GM23338 (cell line): ENCODE data around the gene PRDM11. TPM values are rescaled to one million over a fixed set of nuclear protein-coding genes. Genes with fewer than 3 reads are reported as not detected.

Experiments used
- EZH2 ChIP-seq: fragments of 200-600 bp; sonication (generic); IDR thresholded peaks from one replicate; pipeline ENCODE4 v1.8.0; 2017; ENCODE audit warnings: antibody characterized with exemption, mild to moderate bottlenecking, low read depth; ENCODE audit not compliant: unreplicated experiment
- EZH2phosphoT487 ChIP-seq: fragments of 200-600 bp; sonication (generic); IDR thresholded peaks from one replicate; pipeline ENCODE4 v1.8.1; 2018; ENCODE audit warnings: antibody characterized with exemption; ENCODE audit not compliant: unreplicated experiment
- ZNF114 ChIP-seq: fragments of 250-450 bp; sonication (Bioruptor Pico); IDR thresholded peaks from 2 replicates; pipeline ENCODE4 v1.5.0; 2020; ENCODE audit warnings: mild to moderate bottlenecking, moderate library complexity
- polyA plus RNA-seq: library from polyadenylated mRNA; unstranded; fragments of >200 nt; fragmentation: Nextera tagmentation; extraction: Ambion mirVana; gene quantifications from 2 replicates; pipeline ENCODE4 v1.2.1, GENCODE V29; 2016
- total RNA-seq: library from RNA; depleted of rRNA; stranded (reverse); fragments of >200 nt; shearing (Covaris generic); gene quantifications from 2 replicates; pipeline ENCODE4 v1.2.3, GENCODE V29; 2014
- TF ChIP-seq, protein P1 (sequence below): fragments of 250-450 bp; sonication (Bioruptor Pico); IDR thresholded peaks from 2 replicates; pipeline ENCODE4 v1.5.0; 2020; ENCODE audit warnings: mild to moderate bottlenecking, moderate library complexity
- TF ChIP-seq, protein P2 (sequence below): IDR thresholded peaks from one replicate; pipeline ENCODE4 v1.6.1; 2018; ENCODE audit warnings: antibody characterized with exemption; ENCODE audit not compliant: unreplicated experiment
- TF ChIP-seq, protein P3 (sequence below): IDR thresholded peaks from 2 replicates; pipeline ENCODE4 v1.6.1; 2016; ENCODE audit warnings: antibody characterized with exemption

The PRDM11 gene
- total and polyA plus RNA-seq, 2 experiments from 2014 or later: 0.97 to 10.4 TPM

DNA sequence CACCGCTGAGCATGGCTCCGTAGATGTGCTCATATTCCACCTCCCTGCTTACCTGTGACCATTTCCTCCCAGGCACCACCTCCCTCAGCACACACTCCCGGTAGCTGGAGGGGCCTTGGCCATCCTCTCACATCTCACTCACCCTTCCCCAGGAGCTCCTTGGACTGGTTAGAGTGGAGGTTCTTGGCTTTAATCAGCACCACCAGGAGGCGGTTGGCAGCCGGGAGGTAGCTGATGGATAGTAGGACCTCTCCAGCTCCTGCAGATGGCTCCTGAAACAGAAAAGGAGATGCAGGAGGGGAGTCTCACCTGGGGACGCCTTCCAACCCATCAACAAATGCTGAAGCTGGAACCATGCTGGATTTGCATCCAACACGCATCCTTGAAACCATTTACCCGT is 99.8 kb downstream of the PRDM11 start (continued):
- TF ChIP-seq, protein P1, sequence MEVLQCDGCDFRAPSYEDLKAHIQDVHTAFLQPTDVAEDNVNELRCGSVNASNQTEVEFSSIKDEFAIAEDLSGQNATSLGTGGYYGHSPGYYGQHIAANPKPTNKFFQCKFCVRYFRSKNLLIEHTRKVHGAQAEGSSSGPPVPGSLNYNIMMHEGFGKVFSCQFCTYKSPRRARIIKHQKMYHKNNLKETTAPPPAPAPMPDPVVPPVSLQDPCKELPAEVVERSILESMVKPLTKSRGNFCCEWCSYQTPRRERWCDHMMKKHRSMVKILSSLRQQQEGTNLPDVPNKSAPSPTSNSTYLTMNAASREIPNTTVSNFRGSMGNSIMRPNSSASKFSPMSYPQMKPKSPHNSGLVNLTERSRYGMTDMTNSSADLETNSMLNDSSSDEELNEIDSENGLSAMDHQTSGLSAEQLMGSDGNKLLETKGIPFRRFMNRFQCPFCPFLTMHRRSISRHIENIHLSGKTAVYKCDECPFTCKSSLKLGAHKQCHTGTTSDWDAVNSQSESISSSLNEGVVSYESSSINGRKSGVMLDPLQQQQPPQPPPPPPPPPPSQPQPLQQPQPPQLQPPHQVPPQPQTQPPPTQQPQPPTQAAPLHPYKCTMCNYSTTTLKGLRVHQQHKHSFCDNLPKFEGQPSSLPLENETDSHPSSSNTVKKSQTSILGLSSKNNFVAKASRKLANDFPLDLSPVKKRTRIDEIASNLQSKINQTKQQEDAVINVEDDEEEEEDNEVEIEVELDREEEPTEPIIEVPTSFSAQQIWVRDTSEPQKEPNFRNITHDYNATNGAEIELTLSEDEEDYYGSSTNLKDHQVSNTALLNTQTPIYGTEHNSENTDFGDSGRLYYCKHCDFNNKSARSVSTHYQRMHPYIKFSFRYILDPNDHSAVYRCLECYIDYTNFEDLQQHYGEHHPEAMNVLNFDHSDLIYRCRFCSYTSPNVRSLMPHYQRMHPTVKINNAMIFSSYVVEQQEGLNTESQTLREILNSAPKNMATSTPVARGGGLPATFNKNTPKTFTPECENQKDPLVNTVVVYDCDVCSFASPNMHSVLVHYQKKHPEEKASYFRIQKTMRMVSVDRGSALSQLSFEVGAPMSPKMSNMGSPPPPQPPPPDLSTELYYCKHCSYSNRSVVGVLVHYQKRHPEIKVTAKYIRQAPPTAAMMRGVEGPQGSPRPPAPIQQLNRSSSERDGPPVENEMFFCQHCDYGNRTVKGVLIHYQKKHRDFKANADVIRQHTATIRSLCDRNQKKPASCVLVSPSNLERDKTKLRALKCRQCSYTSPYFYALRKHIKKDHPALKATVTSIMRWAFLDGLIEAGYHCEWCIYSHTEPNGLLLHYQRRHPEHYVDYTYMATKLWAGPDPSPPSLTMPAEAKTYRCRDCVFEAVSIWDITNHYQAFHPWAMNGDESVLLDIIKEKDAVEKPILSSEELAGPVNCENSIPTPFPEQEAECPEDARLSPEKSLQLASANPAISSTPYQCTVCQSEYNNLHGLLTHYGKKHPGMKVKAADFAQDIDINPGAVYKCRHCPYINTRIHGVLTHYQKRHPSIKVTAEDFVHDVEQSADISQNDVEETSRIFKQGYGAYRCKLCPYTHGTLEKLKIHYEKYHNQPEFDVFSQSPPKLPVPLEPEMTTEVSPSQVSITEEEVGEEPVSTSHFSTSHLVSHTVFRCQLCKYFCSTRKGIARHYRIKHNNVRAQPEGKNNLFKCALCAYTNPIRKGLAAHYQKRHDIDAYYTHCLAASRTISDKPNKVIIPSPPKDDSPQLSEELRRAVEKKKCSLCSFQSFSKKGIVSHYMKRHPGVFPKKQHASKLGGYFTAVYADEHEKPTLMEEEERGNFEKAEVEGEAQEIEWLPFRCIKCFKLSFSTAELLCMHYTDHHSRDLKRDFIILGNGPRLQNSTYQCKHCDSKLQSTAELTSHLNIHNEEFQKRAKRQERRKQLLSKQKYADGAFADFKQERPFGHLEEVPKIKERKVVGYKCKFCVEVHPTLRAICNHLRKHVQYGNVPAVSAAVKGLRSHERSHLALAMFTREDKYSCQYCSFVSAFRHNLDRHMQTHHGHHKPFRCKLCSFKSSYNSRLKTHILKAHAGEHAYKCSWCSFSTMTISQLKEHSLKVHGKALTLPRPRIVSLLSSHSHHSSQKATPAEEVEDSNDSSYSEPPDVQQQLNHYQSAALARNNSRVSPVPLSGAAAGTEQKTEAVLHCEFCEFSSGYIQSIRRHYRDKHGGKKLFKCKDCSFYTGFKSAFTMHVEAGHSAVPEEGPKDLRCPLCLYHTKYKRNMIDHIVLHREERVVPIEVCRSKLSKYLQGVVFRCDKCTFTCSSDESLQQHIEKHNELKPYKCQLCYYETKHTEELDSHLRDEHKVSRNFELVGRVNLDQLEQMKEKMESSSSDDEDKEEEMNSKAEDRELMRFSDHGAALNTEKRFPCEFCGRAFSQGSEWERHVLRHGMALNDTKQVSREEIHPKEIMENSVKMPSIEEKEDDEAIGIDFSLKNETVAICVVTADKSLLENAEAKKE (CRISPR knock-in tag): no peak
- TF ChIP-seq, protein P2, sequence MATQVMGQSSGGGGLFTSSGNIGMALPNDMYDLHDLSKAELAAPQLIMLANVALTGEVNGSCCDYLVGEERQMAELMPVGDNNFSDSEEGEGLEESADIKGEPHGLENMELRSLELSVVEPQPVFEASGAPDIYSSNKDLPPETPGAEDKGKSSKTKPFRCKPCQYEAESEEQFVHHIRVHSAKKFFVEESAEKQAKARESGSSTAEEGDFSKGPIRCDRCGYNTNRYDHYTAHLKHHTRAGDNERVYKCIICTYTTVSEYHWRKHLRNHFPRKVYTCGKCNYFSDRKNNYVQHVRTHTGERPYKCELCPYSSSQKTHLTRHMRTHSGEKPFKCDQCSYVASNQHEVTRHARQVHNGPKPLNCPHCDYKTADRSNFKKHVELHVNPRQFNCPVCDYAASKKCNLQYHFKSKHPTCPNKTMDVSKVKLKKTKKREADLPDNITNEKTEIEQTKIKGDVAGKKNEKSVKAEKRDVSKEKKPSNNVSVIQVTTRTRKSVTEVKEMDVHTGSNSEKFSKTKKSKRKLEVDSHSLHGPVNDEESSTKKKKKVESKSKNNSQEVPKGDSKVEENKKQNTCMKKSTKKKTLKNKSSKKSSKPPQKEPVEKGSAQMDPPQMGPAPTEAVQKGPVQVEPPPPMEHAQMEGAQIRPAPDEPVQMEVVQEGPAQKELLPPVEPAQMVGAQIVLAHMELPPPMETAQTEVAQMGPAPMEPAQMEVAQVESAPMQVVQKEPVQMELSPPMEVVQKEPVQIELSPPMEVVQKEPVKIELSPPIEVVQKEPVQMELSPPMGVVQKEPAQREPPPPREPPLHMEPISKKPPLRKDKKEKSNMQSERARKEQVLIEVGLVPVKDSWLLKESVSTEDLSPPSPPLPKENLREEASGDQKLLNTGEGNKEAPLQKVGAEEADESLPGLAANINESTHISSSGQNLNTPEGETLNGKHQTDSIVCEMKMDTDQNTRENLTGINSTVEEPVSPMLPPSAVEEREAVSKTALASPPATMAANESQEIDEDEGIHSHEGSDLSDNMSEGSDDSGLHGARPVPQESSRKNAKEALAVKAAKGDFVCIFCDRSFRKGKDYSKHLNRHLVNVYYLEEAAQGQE: no peak
- TF ChIP-seq, protein P3, sequence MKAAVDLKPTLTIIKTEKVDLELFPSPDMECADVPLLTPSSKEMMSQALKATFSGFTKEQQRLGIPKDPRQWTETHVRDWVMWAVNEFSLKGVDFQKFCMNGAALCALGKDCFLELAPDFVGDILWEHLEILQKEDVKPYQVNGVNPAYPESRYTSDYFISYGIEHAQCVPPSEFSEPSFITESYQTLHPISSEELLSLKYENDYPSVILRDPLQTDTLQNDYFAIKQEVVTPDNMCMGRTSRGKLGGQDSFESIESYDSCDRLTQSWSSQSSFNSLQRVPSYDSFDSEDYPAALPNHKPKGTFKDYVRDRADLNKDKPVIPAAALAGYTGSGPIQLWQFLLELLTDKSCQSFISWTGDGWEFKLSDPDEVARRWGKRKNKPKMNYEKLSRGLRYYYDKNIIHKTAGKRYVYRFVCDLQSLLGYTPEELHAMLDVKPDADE: no peak
- TF ChIP-seq ZNF114: no peak
- TF ChIP-seq EZH2: no peak
- TF ChIP-seq EZH2phosphoT487: no peak
